Stimulated activated CD4-positive, alpha-beta T cell treated with anti-CD3 and anti-CD28 coated beads, Interleukin-2, amount 100 ng/mL, for 48 hours (primary cell): ENCODE measurements around the gene ZNF784.

Source experiments
- DNase-seq, 2 donors: peaks; one replicate each; pipeline ENCODE4 v3.0.0-alpha.2; 2020

ZNF784 gene

GRCh38 chr19:55642153-55643002, 18.0 kb upstream of the ZNF784 start:
- DNase-seq = peak in 1 of 2 donors; percentile 30

DNA sequence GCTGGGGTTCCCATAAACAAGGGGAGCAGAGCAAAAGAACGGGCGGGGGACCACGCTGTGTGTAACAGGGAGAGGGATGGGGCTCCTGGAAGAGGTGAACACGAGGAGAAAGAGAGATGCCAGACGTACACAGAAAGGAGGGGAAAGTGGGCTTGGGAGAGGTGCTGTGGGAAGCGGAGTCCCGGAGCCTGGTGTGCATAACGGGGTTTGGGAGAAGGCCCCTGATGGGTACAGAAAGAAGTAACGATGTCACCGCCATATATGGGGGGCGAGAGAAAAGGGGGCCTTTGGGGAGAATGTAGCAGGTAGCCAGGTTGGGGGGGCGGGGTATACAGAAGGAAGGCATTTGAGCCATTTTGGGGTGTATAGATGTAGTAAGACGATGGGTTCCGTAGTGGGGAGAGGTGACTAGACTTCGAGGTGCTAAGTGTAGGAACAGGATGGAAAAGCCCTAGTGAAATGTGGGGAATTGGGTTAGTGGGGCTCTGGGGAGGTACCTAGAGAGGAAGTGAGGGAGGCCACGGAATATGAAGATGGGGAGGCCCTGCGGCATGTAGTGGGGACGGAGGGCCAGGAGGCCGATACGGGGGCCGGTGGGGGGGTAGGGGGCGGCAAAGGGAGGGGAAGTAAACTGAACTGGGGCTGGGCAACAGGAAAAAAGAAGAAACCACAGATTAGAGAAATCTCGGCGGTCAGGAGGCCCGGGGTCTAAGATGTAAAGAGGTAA, 17.2 kb upstream of the ZNF784 start:
- DNase-seq = no peak

GRCh38 chr19:55640577-55641425, 16.4 kb upstream of the ZNF784 start, which contains the start of gene ZNF580:
TSS of gene ZNF580 (plus strand) at chr19:55641002. CDS start at chr19:55642509, 1,507 bp downstream.
- DNase-seq = peak; percentile 55 to 71

DNA sequence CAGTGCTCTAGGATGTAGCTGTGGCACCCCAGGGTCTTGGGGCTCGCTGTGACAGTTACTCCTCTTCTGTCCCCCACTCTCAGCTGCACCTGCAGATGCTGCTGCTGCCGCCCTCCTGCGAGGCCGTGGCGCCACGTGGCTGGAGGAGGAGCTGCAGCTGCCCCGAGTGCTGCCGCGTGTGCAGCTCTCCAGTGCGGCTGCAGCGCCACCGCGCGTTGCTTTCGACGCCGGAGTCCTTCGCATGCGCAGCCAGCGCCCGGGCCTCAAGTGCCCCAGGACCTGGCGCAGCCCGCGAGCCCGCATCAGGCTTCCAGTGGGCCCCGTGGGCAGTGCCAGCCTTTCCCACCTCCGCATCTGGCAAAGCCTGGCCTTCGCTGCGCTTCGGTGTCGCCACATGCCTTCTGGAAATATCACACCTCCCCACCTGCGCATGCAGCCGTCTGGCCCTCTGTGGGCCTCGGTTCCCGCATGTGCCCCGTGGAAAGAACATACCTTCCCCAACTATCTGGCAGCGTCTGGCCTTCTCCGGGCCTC, 15.7 kb upstream of the ZNF784 start:
- peak; percentile 61 to 68 for DNase-seq

- DNase-seq = peak; percentile 52 to 54
Observed at GRCh38 chr19:55638864-55639359, 14.5 kb upstream of the ZNF784 start.

- no peak for DNase-seq
Observed at GRCh38 chr19:55637534-55637933, 13.2 kb upstream of the ZNF784 start.

- DNase-seq = no peak
Observed at GRCh38 chr19:55636723-55637122, 12.4 kb upstream of the ZNF784 start.

DNA sequence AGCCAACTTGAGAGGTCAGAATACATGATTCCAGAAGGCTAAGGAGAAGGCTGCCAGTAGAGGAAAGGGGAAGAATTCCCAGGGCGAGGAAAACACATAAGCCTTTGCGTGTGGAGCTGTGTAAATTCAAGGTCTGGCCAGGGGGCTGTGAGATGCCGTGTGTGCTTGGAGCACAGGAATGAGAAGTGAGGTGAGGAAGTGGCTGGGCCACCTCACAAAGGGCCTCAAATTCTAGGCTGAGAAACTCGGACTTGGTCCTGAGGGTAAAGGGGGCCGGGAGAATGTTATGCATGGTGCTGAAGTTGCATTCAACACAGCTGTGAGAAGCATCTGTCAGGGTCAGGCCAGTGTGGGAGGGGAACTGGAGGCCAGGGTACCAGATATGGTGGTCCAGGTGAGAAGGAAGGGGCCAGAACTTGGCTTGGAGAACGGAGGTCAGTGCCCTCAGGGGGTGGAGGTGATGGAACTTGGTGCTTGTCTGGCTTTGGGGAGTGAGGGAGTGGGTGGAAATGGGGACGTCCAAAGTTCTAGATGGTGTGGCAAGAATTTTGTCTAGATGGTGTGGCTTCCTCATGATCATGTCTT, 11.6 kb upstream of the ZNF784 start:
- no peak for DNase-seq

GRCh38 chr19:55635334-55635717, 11.0 kb upstream of the ZNF784 start:
- DNase-seq = no peak

DNA sequence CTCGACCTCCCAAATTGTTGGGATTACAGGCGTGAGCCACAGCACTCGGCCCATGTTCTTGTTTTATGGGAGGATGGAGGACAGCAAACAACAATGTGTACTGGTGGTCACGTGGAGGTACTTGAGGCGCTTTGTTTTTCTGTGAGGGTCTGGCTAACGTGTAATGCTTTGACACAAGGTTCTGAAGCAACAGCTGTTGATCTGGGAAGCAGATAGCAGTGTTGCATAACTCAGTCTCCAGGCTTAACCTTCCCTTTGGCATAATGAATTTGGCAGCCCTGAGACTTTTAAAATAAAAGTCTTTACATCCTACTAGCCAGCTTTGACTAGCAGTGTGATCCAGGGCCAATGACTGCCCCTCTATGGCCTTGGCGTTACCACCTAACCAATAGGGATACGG, 9.5 kb upstream of the ZNF784 start:
- no peak for DNase-seq

DNA sequence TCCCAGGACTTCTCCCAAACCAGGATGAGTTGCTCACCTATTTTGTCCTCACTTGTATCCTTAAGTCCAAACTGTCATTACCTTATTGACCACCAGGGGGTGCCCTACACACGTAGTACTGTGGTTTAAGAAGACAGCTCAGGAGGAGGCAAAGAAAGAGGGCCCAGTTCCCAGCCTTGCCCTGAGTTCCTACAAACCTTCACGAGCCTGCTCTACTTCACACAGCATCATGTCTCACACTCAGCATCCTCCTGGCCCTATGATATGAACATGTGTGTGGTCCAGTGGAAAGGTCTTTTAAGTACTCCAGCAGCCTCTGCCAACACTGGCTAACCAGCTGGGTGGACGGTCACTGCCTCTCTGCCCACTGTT, 8.1 kb upstream of the ZNF784 start:
- peak; percentile 88 to 94 for DNase-seq

GRCh38 chr19:55626350-55626749, 2.0 kb upstream of the ZNF784 start:
- DNase-seq = peak in 1 of 2 donors; percentile 37

GRCh38 chr19:55625004-55625326, 599 bp upstream of the ZNF784 start:
- DNase-seq = no peak

DNA sequence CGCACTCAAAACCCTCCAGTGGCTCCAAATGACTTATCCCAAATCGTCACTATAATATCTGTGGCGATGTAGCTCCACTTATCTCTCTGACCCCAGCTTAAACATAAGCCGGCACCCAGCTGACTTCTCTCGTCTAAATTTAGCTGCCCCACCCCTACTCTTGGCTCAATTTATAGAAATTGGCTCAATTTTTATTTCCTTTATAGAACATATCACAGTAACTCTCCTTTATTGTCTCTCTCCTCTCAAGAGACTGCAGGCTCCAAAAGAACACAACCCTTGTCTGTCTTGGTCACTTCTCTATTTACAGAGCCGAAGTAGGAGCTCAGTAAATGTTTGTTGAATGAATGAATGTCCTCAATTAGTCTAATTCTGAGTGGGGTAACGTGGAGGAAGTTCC, 805 bp downstream of the ZNF784 start:
- no peak for DNase-seq

- no peak for DNase-seq
Observed at GRCh38 chr19:55623130-55623529, 1.2 kb downstream of the ZNF784 start.

DNA sequence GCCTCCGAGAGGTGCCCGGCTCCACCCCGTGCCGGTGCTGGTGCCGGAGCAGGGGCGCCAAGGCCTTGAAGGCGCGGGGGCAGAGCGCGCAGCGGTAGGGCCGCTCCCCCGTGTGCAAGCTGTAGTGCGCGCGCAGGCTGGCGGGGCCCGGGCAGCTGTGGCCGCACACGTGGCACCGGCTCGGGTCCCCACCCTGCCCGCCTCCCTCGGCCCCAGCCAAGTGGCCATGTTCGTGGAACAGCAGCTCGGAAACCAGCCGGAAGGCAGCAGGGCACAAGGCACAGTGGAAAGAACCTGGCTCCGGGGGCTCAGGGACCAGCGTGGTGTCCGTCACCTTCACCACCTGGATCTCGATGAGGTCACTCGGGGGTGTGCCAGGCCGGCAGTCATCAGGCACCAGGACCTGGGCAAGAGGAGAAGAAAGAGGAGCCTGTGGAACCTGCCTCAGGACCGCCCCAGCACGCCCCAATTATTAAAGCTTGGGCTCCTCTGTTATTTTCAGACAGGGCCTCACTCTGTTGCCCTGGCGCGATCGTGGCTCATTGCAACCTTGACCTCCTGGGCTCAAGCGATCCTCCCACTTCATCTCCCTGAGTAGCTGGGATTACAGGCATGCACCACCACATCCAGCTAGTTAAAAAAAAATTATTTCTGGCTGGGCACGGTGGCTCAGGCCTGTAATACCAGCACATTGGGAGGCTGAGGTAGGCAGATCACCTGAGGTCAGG, 2.0 kb downstream of the ZNF784 start:
- DNase-seq = no peak

GRCh38 chr19:55621673-55622231, 2.6 kb downstream of the ZNF784 start:
- DNase-seq = no peak

GRCh38 chr19:55621205-55621672, 3.1 kb downstream of the ZNF784 start:
- no peak for DNase-seq

- DNase-seq = no peak
Observed at GRCh38 chr19:55620410-55621204, 3.8 kb downstream of the ZNF784 start.

GRCh38 chr19:55619286-55619685, 5.1 kb downstream of the ZNF784 start:
- DNase-seq = no peak
